ENCODE measurements around the gene KAZN.

The KAZN gene

DNA sequence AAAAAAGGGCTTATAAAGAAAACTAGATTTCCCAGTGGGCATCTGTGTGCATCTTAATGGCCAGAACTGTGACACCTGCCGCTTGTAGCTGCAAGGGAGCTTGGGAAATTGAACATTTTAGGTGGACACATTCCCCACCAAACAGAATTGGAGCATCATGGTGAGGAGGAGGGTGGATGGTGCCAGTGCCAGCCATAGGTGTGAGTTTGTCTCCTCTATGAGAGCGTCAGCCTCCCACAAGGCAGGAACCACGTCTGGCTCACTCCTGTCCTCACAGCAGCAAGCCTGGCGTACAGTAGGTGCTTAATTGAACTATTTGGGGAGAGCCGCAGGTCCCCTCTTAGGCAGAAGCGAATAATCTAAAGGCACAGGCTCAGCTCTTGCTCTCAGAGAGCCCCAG lies 430.6 kb downstream of the KAZN start:
- H3K9ac ChIP-seq (ENCODE audit: low read depth, low read length, poor library complexity, severe bottlenecking) = no peak overlapping the region
- H3K9me2 ChIP-seq (replicated peaks; ENCODE audit: low read depth, low read length) = no peaks in the 10 kb centered on the region
- no peak overlapping the region for H3K4me3 ChIP-seq (ENCODE audit: low read length, poor library complexity, severe bottlenecking)
- TF ChIP-seq EZH2phosphoT487 (IDR thresholded peaks at IDR 0.05; ENCODE audit: borderline replicate concordance) (no peak), CTCF (conservative IDR thresholded peaks at IDR 0.05; ENCODE audit: low read length) (no peak)
- H3K4me1 ChIP-seq (ENCODE audit: insufficient read depth, low read length, poor library complexity, severe bottlenecking) = peaks cover 8% of the 10 kb centered on the region
- H2AFZ ChIP-seq (ENCODE audit: low read length) = no peak overlapping the region
- H3K9me3 ChIP-seq (ENCODE audit: insufficient read depth, low read depth, low read length) = no peaks in the 10 kb centered on the region
- no peaks in the 10 kb centered on the region for H3K79me2 ChIP-seq (ENCODE audit: insufficient read depth, low read length)
- no peak overlapping the region for H3K4me2 ChIP-seq (ENCODE audit: low read depth, low read length, poor library complexity, severe bottlenecking)
- H3F3A ChIP-seq (ENCODE audit: low read depth) = no peaks in the 10 kb centered on the region
- H4K20me1 ChIP-seq (ENCODE audit: insufficient read depth, low read length, poor library complexity, severe bottlenecking) = no peaks in the 10 kb centered on the region
- H3K27me3 ChIP-seq (ENCODE audit: insufficient read depth, low read length, poor library complexity, severe bottlenecking) = no peaks in the 10 kb centered on the region
- H3K36me3 ChIP-seq (ENCODE audit: insufficient read depth, low read length) = no peaks in the 10 kb centered on the region

GRCh38 chr1:15029786-15030185 lies 431.3 kb downstream of the KAZN start:
- Histone ChIP-seq H3K4me3 (ENCODE audit: low read length, poor library complexity, severe bottlenecking) (no peak overlapping the region), H3F3A (ENCODE audit: low read depth) (no peaks in the 10 kb centered on the region)

DNA sequence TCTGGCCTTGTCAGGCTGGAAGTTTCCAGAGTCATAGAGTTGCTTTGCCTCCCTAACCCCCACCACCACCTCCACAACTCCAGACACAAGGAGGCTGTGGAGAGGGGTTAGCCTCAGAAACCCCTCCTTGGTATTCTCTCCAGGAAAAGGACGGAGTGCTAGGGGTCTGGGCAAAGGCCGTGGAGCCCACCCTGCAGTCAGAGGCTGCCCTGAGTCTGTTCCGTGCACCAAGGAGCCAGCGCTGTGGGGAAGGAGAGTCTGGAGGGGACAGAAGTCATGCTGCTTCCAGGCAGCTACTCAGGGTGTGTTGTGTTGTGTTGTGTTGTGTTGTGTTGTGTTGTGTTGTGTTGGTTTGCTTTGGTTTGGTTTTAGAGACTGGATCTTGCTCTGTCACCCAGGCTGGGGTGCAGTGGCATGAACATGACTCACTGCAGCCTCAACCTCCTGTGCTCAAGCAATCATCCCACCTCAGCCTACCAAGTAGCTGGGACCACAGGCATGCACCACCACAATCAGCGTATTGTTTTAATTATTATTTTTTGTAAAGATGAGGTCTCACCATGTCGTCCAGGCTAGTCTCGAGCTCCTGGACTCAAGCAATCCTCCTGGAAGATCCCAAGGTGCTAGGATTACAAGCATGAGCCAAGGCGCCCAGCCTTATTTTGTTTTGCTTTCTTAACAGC lies 432.9 kb downstream of the KAZN start:
- Histone ChIP-seq H3K36me3 (ENCODE audit: insufficient read depth, low read length) (no peaks in the 10 kb centered on the region), H3K4me1 (ENCODE audit: insufficient read depth, low read length, poor library complexity, severe bottlenecking) (peaks cover 13% of the 10 kb centered on the region), H3K9me3 (ENCODE audit: insufficient read depth, low read depth, low read length) (no peaks in the 10 kb centered on the region), H3K4me3 (ENCODE audit: low read length, poor library complexity, severe bottlenecking) (no peak overlapping the region), H3K4me2 (ENCODE audit: low read depth, low read length, poor library complexity, severe bottlenecking) (no peak overlapping the region), H4K20me1 (ENCODE audit: insufficient read depth, low read length, poor library complexity, severe bottlenecking) (no peaks in the 10 kb centered on the region), H3K27me3 (ENCODE audit: insufficient read depth, low read length, poor library complexity, severe bottlenecking) (no peaks in the 10 kb centered on the region), H3F3A (ENCODE audit: low read depth) (no peaks in the 10 kb centered on the region), H3K79me2 (ENCODE audit: insufficient read depth, low read length) (no peaks in the 10 kb centered on the region), H3K9me2 (replicated peaks; ENCODE audit: low read depth, low read length) (no peaks in the 10 kb centered on the region), H2AFZ (ENCODE audit: low read length) (no peak overlapping the region), H3K9ac (ENCODE audit: low read depth, low read length, poor library complexity, severe bottlenecking) (no peak overlapping the region)
- TF ChIP-seq EZH2phosphoT487 (IDR thresholded peaks at IDR 0.05; ENCODE audit: borderline replicate concordance) (no peak), CTCF (conservative IDR thresholded peaks at IDR 0.05; ENCODE audit: low read length) (no peak)

More at GRCh38 chr1:15029786-15030185, 431.3 kb downstream of the KAZN start:
- Histone ChIP-seq H3K4me1 (ENCODE audit: insufficient read depth, low read length, poor library complexity, severe bottlenecking) (peaks cover 13% of the 10 kb centered on the region), H3K27me3 (ENCODE audit: insufficient read depth, low read length, poor library complexity, severe bottlenecking) (no peaks in the 10 kb centered on the region), H3K9me2 (replicated peaks; ENCODE audit: low read depth, low read length) (no peaks in the 10 kb centered on the region), H4K20me1 (ENCODE audit: insufficient read depth, low read length, poor library complexity, severe bottlenecking) (no peaks in the 10 kb centered on the region), H2AFZ (ENCODE audit: low read length) (no peak overlapping the region), H3K79me2 (ENCODE audit: insufficient read depth, low read length) (no peaks in the 10 kb centered on the region), H3K9ac (ENCODE audit: low read depth, low read length, poor library complexity, severe bottlenecking) (no peak overlapping the region), H3K4me2 (ENCODE audit: low read depth, low read length, poor library complexity, severe bottlenecking) (no peak overlapping the region), H3K36me3 (ENCODE audit: insufficient read depth, low read length) (no peaks in the 10 kb centered on the region), H3K9me3 (ENCODE audit: insufficient read depth, low read depth, low read length) (no peaks in the 10 kb centered on the region)
- no peak for TF ChIP-seq CTCF (conservative IDR thresholded peaks at IDR 0.05; ENCODE audit: low read length)
- no peak for TF ChIP-seq EZH2phosphoT487 (IDR thresholded peaks at IDR 0.05; ENCODE audit: borderline replicate concordance)
